Ovary (tissue), 9 donors: ENCODE data around the gene PRPF19. TPM values are rescaled to one million over a fixed set of nuclear protein-coding genes. Genes with fewer than 3 reads are reported as not detected.
A peak's percentile ranks its signal among the peaks of the same experiment; 100 is the strongest.

Source experiments
- DNase-seq, 5 donors: peaks; one replicate each; pipeline ENCODE4 v3.0.0-alpha.2; 2019 to 2020
- H3K27ac ChIP-seq, 2 donors: fragments of 200-600 bp; one replicate each; pipeline versions ENCODE4 v1.5.1 to v1.8.0; 2019 to 2022
- H3K27me3 ChIP-seq: fragments of 200-600 bp; one replicate; pipeline ENCODE4 v1.8.0; 2022
- H3K36me3 ChIP-seq: fragments of 200-600 bp; sonication (generic); one replicate; pipeline ENCODE4 v1.5.1; 2019
- H3K4me1 ChIP-seq: one replicate; pipeline ENCODE4 v1.8.1; 2013; ENCODE audit warnings: mild to moderate bottlenecking, moderate library complexity; ENCODE audit not compliant: insufficient read depth
- H3K4me3 ChIP-seq: fragments of 200-600 bp; sonication (generic); one replicate; pipeline ENCODE4 v1.5.1; 2017
- H3K9me3 ChIP-seq, 2 donors: fragments of 200-600 bp in 1 of 2; sonication (generic) in 1 of 2; one replicate each; pipeline versions ENCODE4 v1.5.1 to v1.8.1; 2013 to 2019; ENCODE audit warnings: mild to moderate bottlenecking in 1 of 2, moderate library complexity in 1 of 2
- EP300 ChIP-seq: sonication (generic); formaldehyde crosslinking; IDR thresholded peaks from one replicate; pipeline ENCODE4 v1.6.1; 2017; ENCODE audit warnings: antibody characterized with exemption
- POLR2A ChIP-seq: fragments of 450-650 bp; IDR thresholded peaks from one replicate; pipeline ENCODE4 v1.6.1; 2017; ENCODE audit warnings: antibody characterized with exemption, mild to moderate bottlenecking, moderate library complexity
- WGBS, 3 donors: extraction: QIAGEN DNeasy Blood & Tissue Kit in 1 of 3; methylation state at CpG; one replicate each; pipeline versions ENCODE4 v1.1.5 to v1.1.7; 2013 to 2017; 5-methylcytosine and 5-hydroxymethylcytosine counted together
- intact Hi-C, 4 donors: fragments of 100-400 bp; cut with DNase I; formaldehyde crosslinking; loops; one replicate each; pipeline versions ENCODE4 v1.11.0 to v1.15.1; 2022 to 2023
- polyA plus RNA-seq, 2 donors: library from polyadenylated mRNA; stranded (reverse); fragments of 200-250 nt in 1 of 2; fragments of 350-450 nt in 1 of 2; fragmentation: Illumina TruSeq in 1 of 2; extraction: RNeasy Lipid Tissue Mini Kit (QIAGEN cat#74804) in 1 of 2; gene quantifications; one replicate each; pipeline ENCODE4 v1.2.3, GENCODE V29; 2013 to 2014
- total RNA-seq, 7 donors: library from RNA; depleted of rRNA in 2 of 7; stranded (reverse); fragments of >200 nt in 2 of 7; fragmentation: NEBNext Ultra II Directional in 3 of 7; extraction: Animal tissue kit (Norgen Biotek cat#: 25700) in 3 of 7; gene quantifications; one replicate each; pipeline versions ENCODE4 v1.1.0 to v1.2.4, GENCODE V29; 2016 to 2023
- TF ChIP-seq, protein P1 (sequence below), 3 donors: fragments of 450-650 bp in 2 of 3; fragments of 200-600 bp in 1 of 3; IDR thresholded peaks; one replicate each; pipeline versions ENCODE4 v1.5.1 to v1.8.0; 2016 to 2022; ENCODE audit warnings: antibody characterized with exemption in 3 of 3, mild to moderate bottlenecking in 1 of 3
- donor health status: DM: no; HTN: no; CAD: no; lungs with moderate emphysema.
- donor health status: DM: no; HTN: no; CAD: no.
- donor health status: Bipolar disorder and iron deficiency.
- donor health status: DM: yes; HTN: yes; CAD: no.
- donor health status: DM: no; HTN: no; CAD: no.
- donor health status: DM: yes; HTN: yes; CAD: no.

PRPF19 gene
- total and polyA plus RNA-seq, 9 donors = 44.1 to 109 (median 91.6) TPM

DNA sequence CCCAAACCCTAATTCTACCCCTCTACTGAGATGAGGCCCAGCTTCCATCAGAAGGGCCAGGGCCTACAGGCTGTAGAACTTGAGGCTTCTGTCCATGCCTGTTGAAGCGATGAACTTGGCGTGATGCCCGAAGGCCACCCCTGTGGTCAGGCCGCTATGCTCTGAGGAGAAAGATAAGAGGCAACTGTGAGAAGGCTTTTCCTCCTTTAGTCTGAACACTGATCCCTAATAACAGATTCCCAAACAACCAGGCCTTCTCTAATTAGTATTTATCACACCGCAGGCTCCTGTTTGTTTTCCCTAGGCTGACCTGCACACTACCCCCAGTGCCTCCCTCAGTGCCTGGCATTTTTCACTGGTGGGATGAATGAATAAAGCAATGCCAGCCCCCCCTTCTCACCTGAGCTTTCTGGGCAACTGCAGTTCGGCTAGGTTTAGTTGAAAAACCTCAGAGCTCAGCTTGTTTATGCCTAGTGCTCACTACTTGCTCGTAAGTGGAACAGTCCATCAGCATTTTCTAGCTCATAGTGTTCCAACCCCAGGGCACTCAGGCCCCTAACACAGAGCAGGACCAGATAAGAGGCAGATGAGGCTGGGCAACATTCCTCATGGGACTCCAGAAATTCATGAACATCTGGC, 15.2 kb downstream of the PRPF19 start:
- TF ChIP-seq, protein P1, sequence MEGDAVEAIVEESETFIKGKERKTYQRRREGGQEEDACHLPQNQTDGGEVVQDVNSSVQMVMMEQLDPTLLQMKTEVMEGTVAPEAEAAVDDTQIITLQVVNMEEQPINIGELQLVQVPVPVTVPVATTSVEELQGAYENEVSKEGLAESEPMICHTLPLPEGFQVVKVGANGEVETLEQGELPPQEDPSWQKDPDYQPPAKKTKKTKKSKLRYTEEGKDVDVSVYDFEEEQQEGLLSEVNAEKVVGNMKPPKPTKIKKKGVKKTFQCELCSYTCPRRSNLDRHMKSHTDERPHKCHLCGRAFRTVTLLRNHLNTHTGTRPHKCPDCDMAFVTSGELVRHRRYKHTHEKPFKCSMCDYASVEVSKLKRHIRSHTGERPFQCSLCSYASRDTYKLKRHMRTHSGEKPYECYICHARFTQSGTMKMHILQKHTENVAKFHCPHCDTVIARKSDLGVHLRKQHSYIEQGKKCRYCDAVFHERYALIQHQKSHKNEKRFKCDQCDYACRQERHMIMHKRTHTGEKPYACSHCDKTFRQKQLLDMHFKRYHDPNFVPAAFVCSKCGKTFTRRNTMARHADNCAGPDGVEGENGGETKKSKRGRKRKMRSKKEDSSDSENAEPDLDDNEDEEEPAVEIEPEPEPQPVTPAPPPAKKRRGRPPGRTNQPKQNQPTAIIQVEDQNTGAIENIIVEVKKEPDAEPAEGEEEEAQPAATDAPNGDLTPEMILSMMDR (IDR thresholded peaks at IDR 0.05) = no peak
- TF ChIP-seq POLR2A = no peak
- no peak for TF ChIP-seq EP300
- no peak overlapping the region for H3K4me3 ChIP-seq
- H3K9me3 ChIP-seq = no peaks in the 10 kb centered on the region
- H3K27ac ChIP-seq = no peak overlapping the region
- DNase-seq = peak; percentile 69 to 86 (median 77)
- no peaks in the 10 kb centered on the region for H3K27me3 ChIP-seq
- 30 to 57% (median 34%) methylated on average over 7 of the region's 7 CpGs for WGBS, 3 donors
- H3K4me1 ChIP-seq = peaks cover 3% of the 10 kb centered on the region
- intact Hi-C loops = loop anchor here in 2 of 4 donors (5.0 to 10.0 kb wide), 3 partner anchors 46 to 106 kb away; partner anchors contain the start of genes CCDC86 (in 1 of the 2) and MS4A10 (in 1 of the 2)
- no peaks in the 10 kb centered on the region for H3K36me3 ChIP-seq

DNA sequence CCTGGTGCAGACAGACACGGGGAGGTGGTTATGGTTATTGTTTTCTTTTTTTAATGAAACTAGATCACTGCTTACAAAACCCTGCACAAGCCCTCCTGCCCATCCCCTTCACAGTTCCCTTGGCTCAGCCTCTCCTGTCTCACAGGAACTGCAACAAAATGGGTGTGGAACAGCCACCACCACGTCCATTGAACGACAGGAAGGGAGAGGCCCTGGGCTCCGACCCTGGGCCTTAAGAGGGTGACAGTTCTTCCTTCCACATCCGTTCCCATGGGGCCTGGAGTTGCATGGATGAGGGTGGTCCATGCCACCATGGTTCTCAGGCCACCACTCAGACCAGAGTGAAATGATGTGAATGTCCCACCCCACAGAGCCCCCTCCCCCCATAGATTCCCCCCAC, 15.7 kb downstream of the PRPF19 start:
- H3K4me3 ChIP-seq = no peak overlapping the region
- TF ChIP-seq, protein P1 (IDR thresholded peaks at IDR 0.05) = no peak
- no peaks in the 10 kb centered on the region for H3K36me3 ChIP-seq
- no peaks in the 10 kb centered on the region for H3K9me3 ChIP-seq
- intact Hi-C loops = loop anchor here in 2 of 4 donors (5.0 to 10.0 kb wide), 3 partner anchors 46 to 106 kb away; partner anchors contain the start of genes CCDC86 (in 1 of the 2) and MS4A10 (in 1 of the 2)
- H3K4me1 ChIP-seq = peaks cover 3% of the 10 kb centered on the region
- H3K27me3 ChIP-seq = no peaks in the 10 kb centered on the region
- H3K27ac ChIP-seq = no peak overlapping the region
- DNase-seq = no peak
- 58 to 62% (median 59%) methylated on average over 5 of the region's 5 CpGs for WGBS, 3 donors

DNA sequence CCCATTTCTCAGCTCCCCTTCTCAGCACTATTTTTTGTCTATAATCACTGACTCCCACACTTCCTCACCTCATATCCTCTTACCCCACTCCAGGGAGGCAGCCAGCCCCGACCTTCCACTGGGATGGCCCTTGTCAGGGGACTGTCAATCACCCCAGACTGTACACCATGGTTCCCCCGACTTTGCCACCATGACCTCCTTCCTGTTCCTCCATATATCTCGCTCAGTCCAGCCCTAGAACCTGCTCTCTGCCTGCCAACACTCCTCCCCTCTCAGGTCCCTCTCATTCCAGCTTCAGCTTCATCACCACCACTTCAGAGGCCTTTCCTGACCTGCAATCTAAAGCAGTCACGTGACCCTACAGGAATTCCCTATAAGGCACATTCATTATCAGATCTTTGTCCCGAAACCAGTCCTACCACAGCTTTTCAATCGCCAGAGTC, 16.5 kb downstream of the PRPF19 start:
- H3K4me1 ChIP-seq = peaks cover 3% of the 10 kb centered on the region
- H3K27me3 ChIP-seq = no peaks in the 10 kb centered on the region
- intact Hi-C loops = loop anchor here in 2 of 4 donors (5.0 to 10.0 kb wide), 3 partner anchors 45 to 105 kb away; partner anchors contain the start of genes CCDC86 (in 1 of the 2) and MS4A10 (in 1 of the 2)
- TF ChIP-seq, protein P1 (IDR thresholded peaks at IDR 0.05) = no peak
- TF ChIP-seq POLR2A (no peak), EP300 (no peak)
- 67 to 75% (median 70%) methylated on average over 6 of the region's 6 CpGs for WGBS, 3 donors
- H3K36me3 ChIP-seq = no peaks in the 10 kb centered on the region
- H3K9me3 ChIP-seq = no peaks in the 10 kb centered on the region
- no peak overlapping the region for H3K27ac ChIP-seq
- no peak overlapping the region for H3K4me3 ChIP-seq
- no peak for DNase-seq

DNA sequence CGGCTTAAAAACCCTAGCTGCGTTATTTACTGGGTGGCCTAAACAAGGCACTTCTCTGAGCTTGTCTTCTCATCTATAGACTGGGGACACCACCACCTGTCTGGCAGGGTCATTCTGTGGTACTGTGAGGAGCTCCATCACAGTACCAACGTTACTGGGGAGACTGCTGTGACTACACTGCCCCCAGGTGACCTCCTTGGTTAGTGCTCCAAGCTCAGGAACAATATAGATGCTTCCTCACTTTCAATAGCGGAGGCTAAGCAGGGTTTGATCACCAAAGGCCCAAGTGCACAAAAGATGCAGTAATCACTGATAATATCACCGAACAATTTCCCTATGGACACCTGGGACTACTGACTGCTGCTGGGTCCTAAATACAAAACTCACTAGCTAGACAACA, 18.8 kb downstream of the PRPF19 start:
- no peak overlapping the region for H3K27ac ChIP-seq
- WGBS, 3 donors = 55 to 61% (median 56%) methylated on average over 5 of the region's 5 CpGs
- H3K9me3 ChIP-seq = no peaks in the 10 kb centered on the region
- no peaks in the 10 kb centered on the region for H3K27me3 ChIP-seq
- intact Hi-C loops = no loop called here
- no peak for TF ChIP-seq POLR2A
- TF ChIP-seq, protein P1 (IDR thresholded peaks at IDR 0.05) = peak in 1 of 3 donors; percentile 18
- no peak for TF ChIP-seq EP300
- peaks cover 3% of the 10 kb centered on the region for H3K4me1 ChIP-seq
- no peaks in the 10 kb centered on the region for H3K36me3 ChIP-seq
- DNase-seq = no peak
- no peak overlapping the region for H3K4me3 ChIP-seq
